LHCN-M2 (cell line): ENCODE measurements around the gene NAP1L2. TPM values are rescaled to one million over a fixed set of nuclear protein-coding genes. Genes with fewer than 3 reads are reported as not detected.
"Not testable (repeated sequence)": the region's sequence is repeated elsewhere in the genome, so short reads cannot be mapped to it uniquely, and the experiment has no call there.

ENCODE experiments used
- DNase-seq: peaks from one replicate; pipeline ENCODE4 v3.0.0-alpha.2; 2012; ENCODE audit warnings: low read depth
- polyA plus RNA-seq: library from polyadenylated mRNA; unstranded; fragments of >200 nt; gene quantifications from one replicate; pipeline ENCODE4 v1.2.1, GENCODE V29; 2012; ENCODE audit warnings: missing spikeins
- total RNA-seq: library from RNA; depleted of rRNA; stranded (reverse); fragments of >200 nt; gene quantifications from 2 replicates; pipeline ENCODE4 v1.2.3, GENCODE V29; 2014; rRNA removed

Gene NAP1L2
- total RNA-seq, result 0.06 TPM in 1 of 2 replicates, not detected in the other
- polyA plus RNA-seq, result not detected

- peak; percentile 0 for DNase-seq
Measured at GRCh38 chrX:73214426-73215094, at the start of gene NAP1L2. Gene NAP1L2, minus strand, starts transcription at chrX:73214851. Its CDS starts 359 bp downstream, at chrX:73214492.

GRCh38 chrX:73262991-73263390 lies 48.3 kb upstream of the NAP1L2 start:
- peak; percentile 0 for DNase-seq

GRCh38 chrX:73239242-73239641 lies 24.6 kb upstream of the NAP1L2 start:
- no peak for DNase-seq

- DNase-seq, result no peak
Measured at GRCh38 chrX:73217621-73218020, 3.0 kb upstream of the NAP1L2 start.

- no peak for DNase-seq
Measured at GRCh38 chrX:73215246-73215645, 595 bp upstream of the NAP1L2 start.

GRCh38 chrX:73213734-73214425 lies 771 bp downstream of the NAP1L2 start:
- DNase-seq, result no peak

GRCh38 chrX:73206366-73206765 lies 8.3 kb downstream of the NAP1L2 start:
- DNase-seq, result no peak

- DNase-seq, result no peak
Measured at GRCh38 chrX:73182502-73183114, 32.0 kb downstream of the NAP1L2 start.

GRCh38 chrX:73168945-73169344 lies 45.7 kb downstream of the NAP1L2 start:
- DNase-seq, result not testable (repeated sequence)

Other genes with a start within 250 kb of the NAP1L2 start
- gene PABPC1L2B, start 211.9 kb downstream of the NAP1L2 start, total RNA-seq, result not detected in 2 replicates
- gene PABPC1L2A, start 135.3 kb downstream of the NAP1L2 start, total RNA-seq, result not detected in 2 replicates
- gene CDX4, start 232.2 kb upstream of the NAP1L2 start, total RNA-seq, result not detected in 2 replicates